Measurements from ENCODE around the gene CCDC152.

DNA sequence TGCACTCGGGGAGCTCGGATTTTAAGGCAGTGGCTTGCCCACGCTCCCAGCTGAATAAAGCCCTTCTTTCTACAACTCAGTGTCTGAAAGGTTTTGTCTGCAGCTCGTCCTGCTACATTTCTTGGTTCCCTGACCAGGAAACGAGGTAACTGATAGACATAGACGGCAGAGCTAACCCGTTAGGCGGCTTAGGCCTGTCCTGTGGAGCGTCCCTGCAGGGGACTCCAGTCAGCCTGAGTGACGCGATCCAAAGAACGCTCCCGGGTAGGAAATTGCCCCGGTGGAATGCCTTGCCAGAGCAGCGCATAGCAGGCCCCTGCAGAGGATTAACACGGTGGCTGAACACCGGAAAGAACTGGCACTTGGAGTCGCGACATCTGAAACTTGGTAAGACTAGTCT, 56.9 kb downstream of the CCDC152 start:
- TF ChIP-seq, protein P1, sequence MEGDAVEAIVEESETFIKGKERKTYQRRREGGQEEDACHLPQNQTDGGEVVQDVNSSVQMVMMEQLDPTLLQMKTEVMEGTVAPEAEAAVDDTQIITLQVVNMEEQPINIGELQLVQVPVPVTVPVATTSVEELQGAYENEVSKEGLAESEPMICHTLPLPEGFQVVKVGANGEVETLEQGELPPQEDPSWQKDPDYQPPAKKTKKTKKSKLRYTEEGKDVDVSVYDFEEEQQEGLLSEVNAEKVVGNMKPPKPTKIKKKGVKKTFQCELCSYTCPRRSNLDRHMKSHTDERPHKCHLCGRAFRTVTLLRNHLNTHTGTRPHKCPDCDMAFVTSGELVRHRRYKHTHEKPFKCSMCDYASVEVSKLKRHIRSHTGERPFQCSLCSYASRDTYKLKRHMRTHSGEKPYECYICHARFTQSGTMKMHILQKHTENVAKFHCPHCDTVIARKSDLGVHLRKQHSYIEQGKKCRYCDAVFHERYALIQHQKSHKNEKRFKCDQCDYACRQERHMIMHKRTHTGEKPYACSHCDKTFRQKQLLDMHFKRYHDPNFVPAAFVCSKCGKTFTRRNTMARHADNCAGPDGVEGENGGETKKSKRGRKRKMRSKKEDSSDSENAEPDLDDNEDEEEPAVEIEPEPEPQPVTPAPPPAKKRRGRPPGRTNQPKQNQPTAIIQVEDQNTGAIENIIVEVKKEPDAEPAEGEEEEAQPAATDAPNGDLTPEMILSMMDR (IDR thresholded peaks at IDR 0.05; ENCODE audit: extremely low read depth in 1 of 2, insufficient read depth in 1 of 2, low read depth in 1 of 2, low read length in 2 of 2) = no peak
- TF ChIP-seq EZH2 (IDR thresholded peaks at IDR 0.05; ENCODE audit: borderline replicate concordance, low read depth, low read length, severe bottlenecking) (no peak), POLR2A (IDR thresholded peaks at IDR 0.05; ENCODE audit: low read depth, low read length) (no peak), GATA2 (IDR thresholded peaks at IDR 0.05; ENCODE audit: insufficient read depth, insufficient read length, low read depth, low read length) (no peak), JUN (IDR thresholded peaks at IDR 0.05; ENCODE audit: borderline replicate concordance, insufficient read depth, insufficient read length, low read depth) (no peak)
